Keratinocyte (primary cell): ENCODE results near the gene BARX1. TPM values are rescaled to one million over a fixed set of nuclear protein-coding genes. Genes with fewer than 3 reads are reported as not detected.

ENCODE experiments used
- DNase-seq: peaks from one replicate; pipeline ENCODE4 v3.0.0-alpha.2; 2011; ENCODE audit warnings: low read depth, missing footprints, low spot score
- FAIRE-seq: peaks from 2 replicates; lab custom pipeline; 2011; peaks lifted over from hg19 to GRCh38; lab: Jason Lieb, UNC
- H2AFZ ChIP-seq: 2 replicates; pipeline ENCODE4 v1.6.0; 2012; ENCODE audit warnings: low read length, control low read depth, inconsistent platforms; ENCODE audit not compliant: control insufficient read depth
- H3K27ac ChIP-seq: 2 replicates; pipeline ENCODE4 v1.5.1; 2011; ENCODE audit warnings: low read length; ENCODE audit not compliant: control insufficient read depth, insufficient read depth
- H3K27me3 ChIP-seq: 3 replicates; pipeline ENCODE4 v1.6.0; 2011; ENCODE audit warnings: low read length; ENCODE audit not compliant: control insufficient read depth, insufficient read depth; ENCODE audit errors: extremely low read depth
- H3K36me3 ChIP-seq, 2 experiments: 2 replicates in 1 of 2; 3 replicates in 1 of 2; pipeline ENCODE4 v1.5.1; 2011; ENCODE audit warnings: low read length in 2 of 2, mild to moderate bottlenecking in 1 of 2; ENCODE audit not compliant: control insufficient read depth in 2 of 2, insufficient read depth in 2 of 2; ENCODE audit errors: extremely low read depth in 1 of 2
- H3K4me1 ChIP-seq: 3 replicates; pipeline ENCODE4 v1.5.1; 2011; ENCODE audit warnings: low read length; ENCODE audit not compliant: control insufficient read depth, insufficient read depth; ENCODE audit errors: extremely low read depth
- H3K4me2 ChIP-seq: 3 replicates; pipeline ENCODE4 v1.6.0; 2011; ENCODE audit warnings: low read depth, low read length; ENCODE audit not compliant: control insufficient read depth, insufficient read depth; ENCODE audit errors: extremely low read depth
- H3K4me3 ChIP-seq, 3 experiments: fragments of 200-600 bp in 1 of 3; sonication (generic) in 1 of 3; 2 replicates in 2 of 3; 3 replicates in 1 of 3; pipeline ENCODE4 v1.5.1; 2011 to 2016; ENCODE audit warnings: low read length in 3 of 3, mild to moderate bottlenecking in 3 of 3, control low read depth in 2 of 3, inconsistent platforms in 1 of 3, low read depth in 1 of 3, mixed read lengths in 1 of 3, mixed run types in 1 of 3, moderate library complexity in 1 of 3; ENCODE audit not compliant: control insufficient read depth in 2 of 3, insufficient read depth in 2 of 3; ENCODE audit errors: extremely low read depth in 1 of 3
- H3K79me2 ChIP-seq: 2 replicates; pipeline ENCODE4 v1.6.0; 2012; ENCODE audit warnings: low read length; ENCODE audit not compliant: control insufficient read depth, insufficient read depth
- H3K9ac ChIP-seq: 3 replicates; pipeline ENCODE4 v1.6.0; 2011; ENCODE audit warnings: low read length; ENCODE audit not compliant: control insufficient read depth, insufficient read depth; ENCODE audit errors: extremely low read depth
- H3K9me1 ChIP-seq: 3 replicates; pipeline ENCODE4 v1.6.0; 2011; ENCODE audit warnings: low read length; ENCODE audit not compliant: control insufficient read depth, insufficient read depth; ENCODE audit errors: extremely low read depth
- H3K9me3 ChIP-seq: 2 replicates; pipeline ENCODE4 v1.5.1; 2012; ENCODE audit warnings: low read depth, low read length; ENCODE audit not compliant: control insufficient read depth
- H4K20me1 ChIP-seq: 3 replicates; pipeline ENCODE4 v1.6.0; 2011; ENCODE audit warnings: low read length; ENCODE audit not compliant: control insufficient read depth, insufficient read depth; ENCODE audit errors: extremely low read depth
- CTCF ChIP-seq, 3 experiments: IDR thresholded peaks in 1 of 3; conservative IDR thresholded peaks in 1 of 3; optimal IDR thresholded peaks in 1 of 3; 2 replicates in 2 of 3; 3 replicates in 1 of 3; pipeline versions ENCODE3 to v1.5.1; 2011; ENCODE audit warnings: low read length in 3 of 3, mild to moderate bottlenecking in 3 of 3, moderate library complexity in 2 of 3, control low read depth in 1 of 3, inconsistent platforms in 1 of 3; ENCODE audit not compliant: insufficient read depth in 2 of 3; ENCODE audit errors: extremely low read depth in 1 of 3
- EZH2 ChIP-seq: IDR thresholded peaks from one replicate; pipeline ENCODE4 v1.6.1; 2012; ENCODE audit warnings: inconsistent platforms, mild to moderate bottlenecking, low read length, moderate library complexity
- dilution Hi-C: fragments of 300-500 bp; cut with MboI; formaldehyde crosslinking; loops from one replicate; pipeline ENCODE4 v1.7.0; 2020; ENCODE audit warnings: low sequenced_read_pairs; ENCODE audit not compliant: extremely low pct_ligation_motif_present
- polyA plus RNA-seq, 5 experiments: library from polyadenylated mRNA; depleted of rRNA in 3 of 5; stranded (reverse) in 3 of 5; stranded (forward) in 1 of 5; unstranded in 1 of 5; fragments of >200 nt; gene quantifications; 1 replicate in 1 of 5; 2 replicates in 3 of 5; 3 replicates in 1 of 5; pipeline versions ENCODE4 v1.2.1 to v1.2.3, GENCODE V29; 2011 to 2012; ENCODE audit warnings: missing spikeins in 2 of 5, low read depth in 1 of 5, low replicate concordance in 1 of 5

Gene BARX1
- polyA plus RNA-seq, 1 donor (not counting 4 experiments of a cell fraction or from before 2014, with no cell fraction given), result not detected

GRCh38 chr9:93903886-93904648, 51.1 kb downstream of the BARX1 start:
- Histone ChIP-seq H4K20me1 (no peaks in the 10 kb centered on the region), H3K9me1 (no peaks in the 10 kb centered on the region), H3K4me2 (no peak overlapping the region), H3K36me3 (no peaks in the 10 kb centered on the region), H3K79me2 (no peaks in the 10 kb centered on the region), H3K4me3 (no peak overlapping the region), H3K4me1 (no peaks in the 10 kb centered on the region), H3K27me3 (no peaks in the 10 kb centered on the region), H3K9me3 (no peaks in the 10 kb centered on the region), H2AFZ (no peak overlapping the region), H3K27ac (no peak overlapping the region), H3K9ac (no peak overlapping the region)
- dilution Hi-C loops, result no loop called here
- TF ChIP-seq CTCF (optimal IDR thresholded peaks at IDR 0.05 in 1 of 3, IDR thresholded peaks at IDR 0.05 in 1 of 3, conservative IDR thresholded peaks at IDR 0.05 in 1 of 3; ENCODE audit: extremely low read depth in 1 of 3, insufficient read depth in 2 of 3, low read length in 3 of 3) (no peak), EZH2 (no peak)
- FAIRE-seq (no peak), DNase-seq (no peak)

- dilution Hi-C loops, result no loop called here
- Histone ChIP-seq H3K36me3 (no peaks in the 10 kb centered on the region), H3K27me3 (no peaks in the 10 kb centered on the region), H3K9ac (no peak overlapping the region), H3K4me3 (no peak overlapping the region), H3K4me2 (no peak overlapping the region), H3K9me1 (no peaks in the 10 kb centered on the region), H2AFZ (no peak overlapping the region), H3K27ac (no peak overlapping the region), H3K9me3 (no peaks in the 10 kb centered on the region), H3K79me2 (no peaks in the 10 kb centered on the region), H3K4me1 (no peaks in the 10 kb centered on the region), H4K20me1 (no peaks in the 10 kb centered on the region)
- no peak for DNase-seq
- TF ChIP-seq CTCF (optimal IDR thresholded peaks at IDR 0.05 in 1 of 3, IDR thresholded peaks at IDR 0.05 in 1 of 3, conservative IDR thresholded peaks at IDR 0.05 in 1 of 3; ENCODE audit: extremely low read depth in 1 of 3, insufficient read depth in 2 of 3, low read length in 3 of 3), result no peak
- no peak for TF ChIP-seq EZH2
- no peak for FAIRE-seq
These were observed 52.1 kb downstream of the BARX1 start for GRCh38 chr9:93902780-93903655.
